ENCODE measurements around the gene ANXA11. TPM values are rescaled to one million over a fixed set of nuclear protein-coding genes. Genes with fewer than 3 reads are reported as not detected.

The ANXA11 gene
- total and polyA plus RNA-seq, 2 of the 8 experiments (the other 6 are each of a cell fraction or from before 2014, with no cell fraction given) = 40.5 to 84.9 TPM

- TF ChIP-seq, protein P1, sequence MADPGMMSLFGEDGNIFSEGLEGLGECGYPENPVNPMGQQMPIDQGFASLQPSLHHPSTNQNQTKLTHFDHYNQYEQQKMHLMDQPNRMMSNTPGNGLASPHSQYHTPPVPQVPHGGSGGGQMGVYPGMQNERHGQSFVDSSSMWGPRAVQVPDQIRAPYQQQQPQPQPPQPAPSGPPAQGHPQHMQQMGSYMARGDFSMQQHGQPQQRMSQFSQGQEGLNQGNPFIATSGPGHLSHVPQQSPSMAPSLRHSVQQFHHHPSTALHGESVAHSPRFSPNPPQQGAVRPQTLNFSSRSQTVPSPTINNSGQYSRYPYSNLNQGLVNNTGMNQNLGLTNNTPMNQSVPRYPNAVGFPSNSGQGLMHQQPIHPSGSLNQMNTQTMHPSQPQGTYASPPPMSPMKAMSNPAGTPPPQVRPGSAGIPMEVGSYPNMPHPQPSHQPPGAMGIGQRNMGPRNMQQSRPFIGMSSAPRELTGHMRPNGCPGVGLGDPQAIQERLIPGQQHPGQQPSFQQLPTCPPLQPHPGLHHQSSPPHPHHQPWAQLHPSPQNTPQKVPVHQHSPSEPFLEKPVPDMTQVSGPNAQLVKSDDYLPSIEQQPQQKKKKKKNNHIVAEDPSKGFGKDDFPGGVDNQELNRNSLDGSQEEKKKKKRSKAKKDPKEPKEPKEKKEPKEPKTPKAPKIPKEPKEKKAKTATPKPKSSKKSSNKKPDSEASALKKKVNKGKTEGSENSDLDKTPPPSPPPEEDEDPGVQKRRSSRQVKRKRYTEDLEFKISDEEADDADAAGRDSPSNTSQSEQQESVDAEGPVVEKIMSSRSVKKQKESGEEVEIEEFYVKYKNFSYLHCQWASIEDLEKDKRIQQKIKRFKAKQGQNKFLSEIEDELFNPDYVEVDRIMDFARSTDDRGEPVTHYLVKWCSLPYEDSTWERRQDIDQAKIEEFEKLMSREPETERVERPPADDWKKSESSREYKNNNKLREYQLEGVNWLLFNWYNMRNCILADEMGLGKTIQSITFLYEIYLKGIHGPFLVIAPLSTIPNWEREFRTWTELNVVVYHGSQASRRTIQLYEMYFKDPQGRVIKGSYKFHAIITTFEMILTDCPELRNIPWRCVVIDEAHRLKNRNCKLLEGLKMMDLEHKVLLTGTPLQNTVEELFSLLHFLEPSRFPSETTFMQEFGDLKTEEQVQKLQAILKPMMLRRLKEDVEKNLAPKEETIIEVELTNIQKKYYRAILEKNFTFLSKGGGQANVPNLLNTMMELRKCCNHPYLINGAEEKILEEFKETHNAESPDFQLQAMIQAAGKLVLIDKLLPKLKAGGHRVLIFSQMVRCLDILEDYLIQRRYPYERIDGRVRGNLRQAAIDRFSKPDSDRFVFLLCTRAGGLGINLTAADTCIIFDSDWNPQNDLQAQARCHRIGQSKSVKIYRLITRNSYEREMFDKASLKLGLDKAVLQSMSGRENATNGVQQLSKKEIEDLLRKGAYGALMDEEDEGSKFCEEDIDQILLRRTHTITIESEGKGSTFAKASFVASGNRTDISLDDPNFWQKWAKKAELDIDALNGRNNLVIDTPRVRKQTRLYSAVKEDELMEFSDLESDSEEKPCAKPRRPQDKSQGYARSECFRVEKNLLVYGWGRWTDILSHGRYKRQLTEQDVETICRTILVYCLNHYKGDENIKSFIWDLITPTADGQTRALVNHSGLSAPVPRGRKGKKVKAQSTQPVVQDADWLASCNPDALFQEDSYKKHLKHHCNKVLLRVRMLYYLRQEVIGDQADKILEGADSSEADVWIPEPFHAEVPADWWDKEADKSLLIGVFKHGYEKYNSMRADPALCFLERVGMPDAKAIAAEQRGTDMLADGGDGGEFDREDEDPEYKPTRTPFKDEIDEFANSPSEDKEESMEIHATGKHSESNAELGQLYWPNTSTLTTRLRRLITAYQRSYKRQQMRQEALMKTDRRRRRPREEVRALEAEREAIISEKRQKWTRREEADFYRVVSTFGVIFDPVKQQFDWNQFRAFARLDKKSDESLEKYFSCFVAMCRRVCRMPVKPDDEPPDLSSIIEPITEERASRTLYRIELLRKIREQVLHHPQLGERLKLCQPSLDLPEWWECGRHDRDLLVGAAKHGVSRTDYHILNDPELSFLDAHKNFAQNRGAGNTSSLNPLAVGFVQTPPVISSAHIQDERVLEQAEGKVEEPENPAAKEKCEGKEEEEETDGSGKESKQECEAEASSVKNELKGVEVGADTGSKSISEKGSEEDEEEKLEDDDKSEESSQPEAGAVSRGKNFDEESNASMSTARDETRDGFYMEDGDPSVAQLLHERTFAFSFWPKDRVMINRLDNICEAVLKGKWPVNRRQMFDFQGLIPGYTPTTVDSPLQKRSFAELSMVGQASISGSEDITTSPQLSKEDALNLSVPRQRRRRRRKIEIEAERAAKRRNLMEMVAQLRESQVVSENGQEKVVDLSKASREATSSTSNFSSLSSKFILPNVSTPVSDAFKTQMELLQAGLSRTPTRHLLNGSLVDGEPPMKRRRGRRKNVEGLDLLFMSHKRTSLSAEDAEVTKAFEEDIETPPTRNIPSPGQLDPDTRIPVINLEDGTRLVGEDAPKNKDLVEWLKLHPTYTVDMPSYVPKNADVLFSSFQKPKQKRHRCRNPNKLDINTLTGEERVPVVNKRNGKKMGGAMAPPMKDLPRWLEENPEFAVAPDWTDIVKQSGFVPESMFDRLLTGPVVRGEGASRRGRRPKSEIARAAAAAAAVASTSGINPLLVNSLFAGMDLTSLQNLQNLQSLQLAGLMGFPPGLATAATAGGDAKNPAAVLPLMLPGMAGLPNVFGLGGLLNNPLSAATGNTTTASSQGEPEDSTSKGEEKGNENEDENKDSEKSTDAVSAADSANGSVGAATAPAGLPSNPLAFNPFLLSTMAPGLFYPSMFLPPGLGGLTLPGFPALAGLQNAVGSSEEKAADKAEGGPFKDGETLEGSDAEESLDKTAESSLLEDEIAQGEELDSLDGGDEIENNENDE (IDR thresholded peaks at IDR 0.05; ENCODE audit: insufficient replicate concordance, low read length) = no peak
- TF ChIP-seq PHF8 (conservative IDR thresholded peaks at IDR 0.05; ENCODE audit: low read depth, low read length) = no peak
- no peak for TF ChIP-seq POLR2AphosphoS5 (IDR thresholded peaks at IDR 0.05; ENCODE audit: low read depth, low read length)
- TF ChIP-seq EGR1 (IDR thresholded peaks at IDR 0.05; ENCODE audit: borderline replicate concordance, low read depth, low read length) = no peak
- TF ChIP-seq ATF2 (IDR thresholded peaks at IDR 0.05; ENCODE audit: low read length) = no peak
- no peak for TF ChIP-seq ZNF274 (IDR thresholded peaks at IDR 0.05; ENCODE audit: borderline replicate concordance, extremely low read depth, low read length)
- TF ChIP-seq POU5F1 (IDR thresholded peaks at IDR 0.05; ENCODE audit: low read depth, low read length) = no peak
- TF ChIP-seq GTF2F1 (IDR thresholded peaks at IDR 0.05; ENCODE audit: borderline replicate concordance, low read depth, low read length) = no peak
- TF ChIP-seq CTBP2 (IDR thresholded peaks at IDR 0.05; ENCODE audit: borderline replicate concordance, insufficient read depth, insufficient read length, low read length) = no peak
These were observed 18.8 kb downstream of the ANXA11 start (continued) for GRCh38 chr10:80186364-80187012.
